Measurements from ENCODE around the gene BRINP3. TPM values are rescaled to one million over a fixed set of nuclear protein-coding genes. Genes with fewer than 3 reads are reported as not detected.

BRINP3 gene
- polyA plus RNA-seq, 2 of the 4 experiments (the other 2 are of a cell fraction): not detected

DNA sequence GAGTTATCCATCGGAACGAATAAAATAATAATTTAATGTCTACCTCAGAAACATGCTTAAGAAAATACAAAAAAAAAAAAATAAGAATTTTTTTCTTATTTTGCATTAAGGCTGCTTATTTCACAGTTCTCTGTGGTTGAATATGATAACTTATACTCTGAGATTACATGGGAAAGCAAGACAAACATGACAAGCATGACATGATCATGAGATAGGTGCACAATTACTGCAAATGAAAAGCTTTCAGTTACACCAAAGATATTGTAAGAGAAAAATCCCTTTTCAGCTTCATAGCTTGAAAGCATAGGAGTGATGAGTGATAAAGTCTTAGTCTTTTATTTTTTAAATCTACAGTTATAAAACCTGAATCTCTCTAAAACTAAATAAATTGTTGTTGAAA is 154.1 kb downstream of the BRINP3 start:
- no peak for TF ChIP-seq ZNF302 (CRISPR knock-in tag; IDR thresholded peaks at IDR 0.05)
- no peak for TF ChIP-seq EHF (CRISPR knock-in tag; IDR thresholded peaks at IDR 0.05)
- no peak for TF ChIP-seq JUNB (IDR thresholded peaks at IDR 0.05)
- no peak for TF ChIP-seq FOXS1 (CRISPR knock-in tag; IDR thresholded peaks at IDR 0.05)
- no peak for TF ChIP-seq HOXB13 (CRISPR knock-in tag; IDR thresholded peaks at IDR 0.05; ENCODE audit: low read depth)
- no peak for TF ChIP-seq ZFP36 (IDR thresholded peaks at IDR 0.05; ENCODE audit: borderline replicate concordance, partially characterized antibody)
- no peak for TF ChIP-seq BCL3 (IDR thresholded peaks at IDR 0.05)
- TF ChIP-seq MAFK (IDR thresholded peaks at IDR 0.05; ENCODE audit: partially characterized antibody): no peak
- TF ChIP-seq POLR2A (IDR thresholded peaks at IDR 0.05; ENCODE audit: low read length): no peak
- TF ChIP-seq, protein P1, sequence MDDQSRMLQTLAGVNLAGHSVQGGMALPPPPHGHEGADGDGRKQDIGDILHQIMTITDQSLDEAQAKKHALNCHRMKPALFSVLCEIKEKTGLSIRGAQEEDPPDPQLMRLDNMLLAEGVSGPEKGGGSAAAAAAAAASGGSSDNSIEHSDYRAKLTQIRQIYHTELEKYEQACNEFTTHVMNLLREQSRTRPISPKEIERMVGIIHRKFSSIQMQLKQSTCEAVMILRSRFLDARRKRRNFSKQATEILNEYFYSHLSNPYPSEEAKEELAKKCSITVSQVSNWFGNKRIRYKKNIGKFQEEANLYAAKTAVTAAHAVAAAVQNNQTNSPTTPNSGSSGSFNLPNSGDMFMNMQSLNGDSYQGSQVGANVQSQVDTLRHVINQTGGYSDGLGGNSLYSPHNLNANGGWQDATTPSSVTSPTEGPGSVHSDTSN (IDR thresholded peaks at IDR 0.05): no peak
- TF ChIP-seq POLR2AphosphoS2 (conservative IDR thresholded peaks at IDR 0.05; ENCODE audit: low read length): no peak
- TF ChIP-seq SMC3 (IDR thresholded peaks at IDR 0.05): no peak
- TF ChIP-seq, protein P2, sequence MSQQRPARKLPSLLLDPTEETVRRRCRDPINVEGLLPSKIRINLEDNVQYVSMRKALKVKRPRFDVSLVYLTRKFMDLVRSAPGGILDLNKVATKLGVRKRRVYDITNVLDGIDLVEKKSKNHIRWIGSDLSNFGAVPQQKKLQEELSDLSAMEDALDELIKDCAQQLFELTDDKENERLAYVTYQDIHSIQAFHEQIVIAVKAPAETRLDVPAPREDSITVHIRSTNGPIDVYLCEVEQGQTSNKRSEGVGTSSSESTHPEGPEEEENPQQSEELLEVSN (IDR thresholded peaks at IDR 0.05; ENCODE audit: borderline replicate concordance, low read depth): no peak
- TF ChIP-seq FOSL2 (IDR thresholded peaks at IDR 0.05): no peak
- TF ChIP-seq FOSL2 (CRISPR knock-in tag; IDR thresholded peaks at IDR 0.05): no peak
- no peak for TF ChIP-seq RNF2 (IDR thresholded peaks at IDR 0.05; ENCODE audit: borderline replicate concordance, low read depth)
- TF ChIP-seq HEYL (CRISPR knock-in tag; IDR thresholded peaks at IDR 0.05): no peak
- no peak for TF ChIP-seq CBX2 (IDR thresholded peaks at IDR 0.05; ENCODE audit: borderline replicate concordance, low read depth)
- no peak for TF ChIP-seq EP300 (IDR thresholded peaks at IDR 0.05)
- POLR2A ChIA-PET: no interaction called here
- Histone ChIP-seq H3K9me3 (no peaks in the 10 kb centered on the region), H3K4me2 (no peak overlapping the region), H3K27ac (no peak overlapping the region), H3K4me1 (no peaks in the 10 kb centered on the region), H3K4me3 (no peak overlapping the region)
- 92% methylated on average over 2 of the region's 2 CpGs for WGBS (ENCODE audit: missing lambda C conversion rate)
- no peak for DNase-seq (ENCODE audit: low read depth in 1 of 2, low spot score in 1 of 2)
- no peak for ATAC-seq
- FAIRE-seq: no peak
- CTCF ChIA-PET: interaction anchor here (0.7 kb wide), 1 partner anchor 18 kb away, joined by 3 read pairs; no protein-coding TSS in a partner anchor

DNA sequence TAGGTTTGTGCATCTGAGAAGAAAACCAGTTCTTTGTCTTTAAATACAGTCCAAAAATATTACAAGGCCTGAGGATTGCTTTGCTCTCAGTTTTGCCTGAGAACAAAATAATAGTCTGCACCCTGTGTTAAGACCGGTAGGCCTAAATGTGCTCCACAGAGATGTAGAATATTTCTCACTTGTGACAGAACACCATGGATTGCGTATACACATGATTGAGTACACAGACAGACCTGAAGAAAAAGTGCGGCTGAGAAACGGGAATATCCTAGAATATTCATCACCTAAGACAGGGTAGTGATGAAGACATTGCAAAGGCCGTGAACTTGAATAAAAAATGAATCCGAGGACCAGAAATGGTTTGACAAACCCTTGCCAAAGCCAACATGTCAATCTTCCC is 155.4 kb downstream of the BRINP3 start:
- FAIRE-seq (no peak), DNase-seq (ENCODE audit: low read depth in 1 of 2, low spot score in 1 of 2) (no peak), ATAC-seq (no peak)
- ChIA-PET POLR2A (no interaction called here), CTCF (no interaction called here)
- 77% methylated on average over 6 of the region's 6 CpGs for WGBS (ENCODE audit: missing lambda C conversion rate)
- no peak overlapping the region for H3K4me3 ChIP-seq
- H3K4me1 ChIP-seq: no peaks in the 10 kb centered on the region
- H3K4me2 ChIP-seq: no peak overlapping the region
- H3K27ac ChIP-seq: no peak overlapping the region
- no peak for TF ChIP-seq TP53 (CRISPR knock-in tag; IDR thresholded peaks at IDR 0.05)
- no peak for TF ChIP-seq NFE2L2 (conservative IDR thresholded peaks at IDR 0.05; ENCODE audit: low read length)
- TF ChIP-seq EHMT2 (IDR thresholded peaks at IDR 0.05; ENCODE audit: low read depth): no peak
- TF ChIP-seq, protein P3, sequence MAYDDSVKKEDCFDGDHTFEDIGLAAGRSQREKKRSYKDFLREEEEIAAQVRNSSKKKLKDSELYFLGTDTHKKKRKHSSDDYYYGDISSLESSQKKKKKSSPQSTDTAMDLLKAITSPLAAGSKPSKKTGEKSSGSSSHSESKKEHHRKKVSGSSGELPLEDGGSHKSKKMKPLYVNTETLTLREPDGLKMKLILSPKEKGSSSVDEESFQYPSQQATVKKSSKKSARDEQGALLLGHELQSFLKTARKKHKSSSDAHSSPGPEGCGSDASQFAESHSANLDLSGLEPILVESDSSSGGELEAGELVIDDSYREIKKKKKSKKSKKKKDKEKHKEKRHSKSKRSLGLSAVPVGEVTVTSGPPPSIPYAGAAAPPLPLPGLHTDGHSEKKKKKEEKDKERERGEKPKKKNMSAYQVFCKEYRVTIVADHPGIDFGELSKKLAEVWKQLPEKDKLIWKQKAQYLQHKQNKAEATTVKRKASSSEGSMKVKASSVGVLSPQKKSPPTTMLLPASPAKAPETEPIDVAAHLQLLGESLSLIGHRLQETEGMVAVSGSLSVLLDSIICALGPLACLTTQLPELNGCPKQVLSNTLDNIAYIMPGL (CRISPR knock-in tag; IDR thresholded peaks at IDR 0.05; ENCODE audit: borderline replicate concordance): no peak
- no peak for TF ChIP-seq HOXB13 (CRISPR knock-in tag; IDR thresholded peaks at IDR 0.05; ENCODE audit: low read depth)
- no peak for TF ChIP-seq BHLHE40 (IDR thresholded peaks at IDR 0.05; ENCODE audit: low read depth, low read length)
- TF ChIP-seq, protein P2 (IDR thresholded peaks at IDR 0.05; ENCODE audit: borderline replicate concordance, low read depth): no peak
- TF ChIP-seq MAFK (IDR thresholded peaks at IDR 0.05; ENCODE audit: partially characterized antibody): no peak
- TF ChIP-seq FOSL2 (IDR thresholded peaks at IDR 0.05): no peak
- TF ChIP-seq FOSL2 (CRISPR knock-in tag; IDR thresholded peaks at IDR 0.05): no peak
- TF ChIP-seq, protein P4, sequence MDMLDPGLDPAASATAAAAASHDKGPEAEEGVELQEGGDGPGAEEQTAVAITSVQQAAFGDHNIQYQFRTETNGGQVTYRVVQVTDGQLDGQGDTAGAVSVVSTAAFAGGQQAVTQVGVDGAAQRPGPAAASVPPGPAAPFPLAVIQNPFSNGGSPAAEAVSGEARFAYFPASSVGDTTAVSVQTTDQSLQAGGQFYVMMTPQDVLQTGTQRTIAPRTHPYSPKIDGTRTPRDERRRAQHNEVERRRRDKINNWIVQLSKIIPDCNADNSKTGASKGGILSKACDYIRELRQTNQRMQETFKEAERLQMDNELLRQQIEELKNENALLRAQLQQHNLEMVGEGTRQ (IDR thresholded peaks at IDR 0.05): no peak
- no peak for TF ChIP-seq POLR2A (IDR thresholded peaks at IDR 0.05; ENCODE audit: low read length)
- TF ChIP-seq MYC (IDR thresholded peaks at IDR 0.05; ENCODE audit: borderline replicate concordance, low read length): no peak
- TF ChIP-seq HEYL (CRISPR knock-in tag; IDR thresholded peaks at IDR 0.05): no peak
- no peak for TF ChIP-seq ZNF302 (CRISPR knock-in tag; IDR thresholded peaks at IDR 0.05)
- no peaks in the 10 kb centered on the region for H3K9me3 ChIP-seq
